GM19099 (cell line): Measurements from ENCODE around the gene IZUMO1.

Experiments used
- POLR2A ChIP-seq: IDR thresholded peaks from 3 replicates; pipeline ENCODE4 v1.6.1; 2011; ENCODE audit warnings: low read depth; ENCODE audit not compliant: insufficient read length; ENCODE audit errors: extremely low read depth

IZUMO1 gene

GRCh38 chr19:48745208-48745995 lies 1.3 kb downstream of the IZUMO1 start:
- no peak for TF ChIP-seq POLR2A

DNA sequence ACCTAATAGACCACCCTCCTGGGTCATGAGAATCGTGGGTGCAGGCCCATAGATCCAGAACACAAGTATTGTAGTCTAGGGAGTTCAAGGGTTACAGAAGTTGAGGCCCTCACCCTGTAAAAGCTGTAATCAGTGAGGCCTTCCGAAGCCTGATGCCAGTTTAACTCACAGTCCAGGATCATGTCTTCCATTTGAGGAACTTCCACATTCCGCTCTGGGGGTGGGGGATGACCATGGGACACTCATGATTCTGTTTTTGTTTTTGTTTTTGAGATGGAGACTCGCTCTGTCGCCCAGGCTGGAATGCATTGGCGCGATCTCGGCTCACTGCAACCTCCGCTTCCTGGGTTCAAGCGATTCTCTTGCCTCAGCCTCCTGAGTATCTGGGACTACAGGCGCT lies 4.6 kb downstream of the IZUMO1 start:
- no peak for TF ChIP-seq POLR2A

GRCh38 chr19:48741129-48741999 lies 5.3 kb downstream of the IZUMO1 start:
- TF ChIP-seq POLR2A: no peak

DNA sequence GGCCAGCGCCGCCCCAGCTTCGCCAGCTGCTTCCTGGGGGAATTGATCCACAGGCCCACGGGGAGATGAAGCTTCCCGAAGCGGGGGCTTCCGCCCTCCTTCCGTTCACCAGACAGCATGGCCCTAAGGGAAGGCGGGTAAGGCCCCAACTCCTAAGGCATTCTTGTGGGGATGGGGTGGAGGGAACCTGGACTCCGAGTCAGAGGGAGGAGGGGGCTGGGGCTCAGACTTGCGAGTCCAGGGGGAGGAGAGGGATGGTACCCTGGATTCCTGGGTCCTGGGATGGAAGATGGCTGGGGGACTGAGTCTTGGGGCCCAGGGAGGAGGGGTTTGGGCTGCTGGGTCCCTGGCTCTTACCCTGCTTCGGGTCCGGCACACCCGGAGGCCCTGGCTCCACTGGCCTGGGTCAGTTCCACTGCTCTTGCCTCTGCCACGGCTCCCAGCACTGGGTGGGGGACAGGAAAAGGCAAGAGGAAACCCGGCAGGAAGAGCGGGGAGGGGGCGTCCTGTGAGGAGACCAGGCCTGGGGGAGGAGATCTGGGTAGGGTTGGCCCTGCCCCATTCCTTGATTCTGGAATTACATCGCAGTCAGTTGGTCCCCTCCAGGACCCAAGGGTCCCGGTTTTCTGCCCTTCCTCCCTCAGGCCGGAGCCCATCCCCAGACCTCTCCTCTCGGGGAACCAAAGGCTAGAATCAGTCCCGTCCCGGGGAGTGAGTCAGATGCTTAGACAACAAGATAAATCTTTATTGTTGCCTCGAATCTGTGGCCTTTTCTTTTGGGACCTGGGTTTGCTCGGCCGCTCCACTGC lies 6.3 kb downstream of the IZUMO1 start, which contains the start of gene RASIP1:
Gene RASIP1, minus strand, starts transcription at position 447 of the 809 bp plus-strand sequence. Its CDS starts 328 bp downstream, at position 119.
- TF ChIP-seq POLR2A: no peak

DNA sequence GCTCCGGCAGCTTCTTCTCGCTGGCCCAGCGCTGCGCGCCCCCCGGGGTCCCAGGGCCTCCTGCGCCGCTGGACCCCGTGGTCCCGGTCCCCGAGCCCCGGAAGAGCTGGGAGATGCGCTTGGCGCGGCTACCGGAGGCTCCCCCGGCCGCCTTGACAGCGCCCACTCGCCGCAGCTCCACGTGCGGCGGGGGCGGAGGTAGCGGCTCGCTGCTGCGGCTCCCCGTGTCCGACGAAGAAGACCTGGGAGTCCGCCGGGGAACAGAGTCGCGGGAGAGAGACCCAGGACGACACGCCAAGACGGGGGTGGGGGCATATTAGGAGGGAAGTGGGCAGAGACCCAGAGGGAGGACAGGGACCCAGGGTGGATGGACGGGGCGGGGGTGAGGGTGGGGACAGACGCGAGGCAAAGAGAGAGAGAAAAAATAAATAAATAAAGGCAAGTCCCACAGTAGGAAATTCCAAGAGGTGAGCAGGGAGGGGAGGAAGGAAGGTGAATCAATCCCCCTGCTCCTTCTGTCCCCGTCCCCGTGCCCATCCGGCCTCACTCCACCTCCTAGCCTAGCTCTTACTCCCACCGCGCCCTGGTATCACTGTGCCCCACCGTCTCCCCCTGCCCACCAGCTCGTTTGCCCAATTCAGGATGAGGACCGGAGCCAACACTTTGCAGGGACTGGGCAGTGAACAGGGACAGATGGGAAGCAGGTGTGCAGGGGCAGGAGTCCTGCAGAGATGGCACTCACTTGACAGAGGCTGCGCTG lies 7.1 kb downstream of the IZUMO1 start:
- no peak for TF ChIP-seq POLR2A

GRCh38 chr19:48738557-48739403 lies 7.9 kb downstream of the IZUMO1 start:
- peak; percentile 18 for TF ChIP-seq POLR2A

- TF ChIP-seq POLR2A: no peak
Measured at GRCh38 chr19:48737360-48737998, 9.2 kb downstream of the IZUMO1 start.

DNA sequence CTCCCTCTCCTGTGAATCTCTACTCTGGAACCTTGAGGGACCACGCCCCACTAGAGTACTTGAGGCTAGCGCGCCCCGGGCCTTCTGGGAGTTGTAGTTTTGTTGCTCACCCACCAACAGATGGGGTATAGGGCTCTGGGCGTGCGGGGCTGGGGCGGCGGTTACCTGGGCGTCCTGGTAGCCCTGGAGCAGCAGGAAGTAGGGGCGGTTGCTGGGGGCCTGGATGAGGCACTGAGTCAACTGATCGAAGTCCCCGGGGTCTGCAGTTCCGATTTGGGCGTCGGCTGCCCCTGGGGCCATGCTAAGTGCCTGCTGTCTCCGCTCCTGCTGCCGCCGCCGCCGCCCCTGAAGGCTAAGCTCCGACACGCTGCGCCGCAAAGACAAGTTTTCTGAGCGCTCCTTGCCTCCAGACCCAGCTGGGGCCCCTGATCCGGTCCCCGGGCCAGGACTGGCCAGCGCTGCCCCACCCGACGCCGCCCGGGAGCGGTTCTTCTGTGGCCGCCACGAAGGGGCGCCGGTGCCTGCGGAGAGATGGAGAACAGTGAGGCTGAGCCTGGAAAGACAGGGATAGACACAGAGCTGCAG lies 11.6 kb downstream of the IZUMO1 start:
- TF ChIP-seq POLR2A: no peak

DNA sequence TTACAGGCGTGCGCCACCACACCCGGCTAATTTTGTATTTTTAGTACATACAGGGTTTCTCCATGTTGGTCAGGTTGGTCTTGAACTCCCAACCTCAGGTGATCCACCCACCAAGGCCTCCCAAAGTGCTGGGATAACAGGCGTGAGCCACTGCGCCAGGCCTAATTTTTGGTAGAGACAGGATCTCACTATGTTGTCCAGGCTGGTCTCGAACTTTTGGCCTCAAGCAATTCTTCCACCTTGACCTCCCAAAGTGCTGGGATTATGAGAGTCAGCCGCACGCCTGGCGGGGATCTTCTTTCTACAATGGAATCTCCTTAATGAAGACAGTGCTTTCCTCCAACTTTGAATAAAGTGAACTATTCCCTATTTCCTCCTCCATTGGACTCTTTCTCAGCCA lies 12.1 kb downstream of the IZUMO1 start:
- no peak for TF ChIP-seq POLR2A

DNA sequence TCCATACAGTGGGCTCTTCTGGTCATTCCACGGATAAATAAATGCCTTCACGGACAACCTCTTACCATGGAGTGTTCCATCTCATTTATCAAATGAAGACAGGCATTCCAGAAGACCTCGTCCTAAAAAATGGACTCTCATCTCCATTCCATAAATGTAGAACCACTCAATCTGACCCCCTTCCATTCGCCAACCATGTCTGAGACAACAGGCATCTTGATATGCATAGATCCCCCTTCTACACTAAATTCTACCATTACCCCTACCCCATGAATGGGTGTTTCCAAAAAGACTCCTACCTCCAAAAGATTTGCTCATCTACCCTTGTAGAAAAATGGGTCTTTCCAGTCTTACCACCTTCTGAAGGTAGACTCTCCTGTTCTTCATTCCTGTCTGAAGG lies 15.3 kb downstream of the IZUMO1 start:
- no peak for TF ChIP-seq POLR2A

GRCh38 chr19:48728911-48729664 lies 17.6 kb downstream of the IZUMO1 start:
- no peak for TF ChIP-seq POLR2A

- no peak for TF ChIP-seq POLR2A
Measured at GRCh38 chr19:48726556-48726955, 20.2 kb downstream of the IZUMO1 start.
